Trophoblast cell (in vitro differentiated cells and primary cell): Measurements from ENCODE around the gene DRD2.
A peak's percentile ranks its signal among the peaks of the same experiment; 100 is the strongest.

ENCODE experiments used
- DNase-seq, 2 donors: peaks; one replicate each; pipeline ENCODE4 v3.0.0-alpha.2; 2016
- H2AFZ ChIP-seq: 2 replicates; pipeline ENCODE4 v1.6.1; 2013; ENCODE audit warnings: low read length, moderate library complexity, mild to moderate bottlenecking; ENCODE audit not compliant: insufficient read depth, poor library complexity
- H2AK5ac ChIP-seq: 2 replicates; pipeline ENCODE4 v1.6.1; 2013; ENCODE audit warnings: mild to moderate bottlenecking, low read length
- H2BK120ac ChIP-seq: 2 replicates; pipeline ENCODE4 v1.6.1; 2013; ENCODE audit warnings: low read length, mild to moderate bottlenecking, moderate library complexity; ENCODE audit not compliant: insufficient read depth, poor library complexity
- H2BK12ac ChIP-seq: 2 replicates; pipeline ENCODE4 v1.6.1; 2013; ENCODE audit warnings: mild to moderate bottlenecking, low read length, moderate library complexity
- H2BK5ac ChIP-seq: 2 replicates; pipeline ENCODE4 v1.6.1; 2013; ENCODE audit warnings: low read length, low read depth, moderate library complexity, mild to moderate bottlenecking; ENCODE audit not compliant: poor library complexity
- H3K14ac ChIP-seq: 2 replicates; pipeline ENCODE4 v1.6.1; 2013; ENCODE audit warnings: mild to moderate bottlenecking, low read length
- H3K18ac ChIP-seq: 2 replicates; pipeline ENCODE4 v1.6.1; 2013; ENCODE audit warnings: mild to moderate bottlenecking, low read length
- H3K23ac ChIP-seq: 2 replicates; pipeline ENCODE4 v1.6.1; 2013; ENCODE audit warnings: low read length
- H3K27ac ChIP-seq: 2 replicates; pipeline ENCODE4 v1.5.1; 2013; ENCODE audit warnings: low read depth, mild to moderate bottlenecking, inconsistent platforms, low read length, moderate library complexity
- H3K27me3 ChIP-seq: 2 replicates; pipeline ENCODE4 v1.6.1; 2013; ENCODE audit warnings: inconsistent platforms, mild to moderate bottlenecking, low read length, moderate library complexity; ENCODE audit not compliant: insufficient read depth
- H3K36me3 ChIP-seq, 2 experiments: 1 replicate in 1 of 2; 2 replicates in 1 of 2; pipeline ENCODE4 v1.6.1; 2013; ENCODE audit warnings: low read length in 2 of 2, mild to moderate bottlenecking in 2 of 2, moderate library complexity in 1 of 2; ENCODE audit not compliant: insufficient read depth in 2 of 2, control insufficient read depth in 1 of 2
- H3K4ac ChIP-seq: 2 replicates; pipeline ENCODE4 v1.6.1; 2013; ENCODE audit warnings: low read depth, mild to moderate bottlenecking, low read length, moderate library complexity
- H3K4me1 ChIP-seq, 2 experiments: 1 replicate in 1 of 2; 2 replicates in 1 of 2; pipeline ENCODE4 v1.6.1; 2013; ENCODE audit warnings: low read length in 2 of 2, mild to moderate bottlenecking in 2 of 2, moderate library complexity in 1 of 2; ENCODE audit not compliant: insufficient read depth in 2 of 2, control insufficient read depth in 1 of 2
- H3K4me2 ChIP-seq: 2 replicates; pipeline ENCODE4 v1.6.1; 2013; ENCODE audit warnings: inconsistent platforms, mild to moderate bottlenecking, low read length, moderate library complexity
- H3K4me3 ChIP-seq: 2 replicates; pipeline ENCODE4 v1.5.1; 2013; ENCODE audit warnings: mild to moderate bottlenecking, low read depth, low read length, inconsistent platforms
- H3K79me1 ChIP-seq: one replicate; pipeline ENCODE4 v1.6.1; 2013; ENCODE audit warnings: low read length
- H3K79me2 ChIP-seq: 2 replicates; pipeline ENCODE4 v1.6.1; 2013; ENCODE audit warnings: low read length, mild to moderate bottlenecking; ENCODE audit not compliant: control insufficient read depth, insufficient read depth, poor library complexity
- H3K9ac ChIP-seq: 2 replicates; pipeline ENCODE4 v1.6.1; 2013; ENCODE audit warnings: mild to moderate bottlenecking, low read length
- H3K9me3 ChIP-seq: 2 replicates; pipeline ENCODE4 v1.6.1; 2013; ENCODE audit warnings: low read depth, mild to moderate bottlenecking, control low read depth, inconsistent platforms, low read length; ENCODE audit not compliant: insufficient read depth
- H4K12ac ChIP-seq: 2 replicates; pipeline ENCODE4 v1.6.1; 2013; ENCODE audit warnings: low read depth, mild to moderate bottlenecking, low read length, moderate library complexity
- H4K8ac ChIP-seq: 2 replicates; pipeline ENCODE4 v1.6.1; 2013; ENCODE audit warnings: low read depth, mild to moderate bottlenecking, low read length, moderate library complexity
- H4K91ac ChIP-seq: one replicate; pipeline ENCODE4 v1.6.1; 2013; ENCODE audit warnings: low read depth, mild to moderate bottlenecking, low read length, moderate library complexity
- WGBS: extraction: QIAGEN DNeasy Blood & Tissue Kit; methylation state at CpG from one replicate; pipeline ENCODE4 v1.1.7; 2013; ENCODE audit warnings: missing lambda C conversion rate; ENCODE audit not compliant: insufficient read length, insufficient coverage; ENCODE audit errors: extremely low coverage; 5-methylcytosine and 5-hydroxymethylcytosine counted together

Gene DRD2

DNA sequence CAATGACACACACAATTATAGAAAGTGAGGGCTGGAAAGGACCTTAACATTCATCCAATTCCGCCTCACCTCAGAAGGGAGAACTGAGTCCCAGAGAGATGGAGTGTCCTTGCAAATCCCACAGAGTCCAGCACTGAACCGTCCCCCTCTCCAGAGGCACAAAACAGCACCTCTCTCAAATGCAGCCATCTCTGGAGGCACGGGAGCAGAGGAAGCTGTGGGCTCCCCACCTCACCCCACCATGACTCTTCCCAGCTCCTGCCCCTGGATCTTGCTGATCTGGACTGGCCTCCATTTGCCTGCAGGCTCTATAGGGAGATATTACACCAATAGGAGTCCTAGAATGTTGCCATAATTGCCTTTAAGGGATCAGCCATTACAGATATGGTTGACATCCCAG lies 1.4 kb upstream of the DRD2 start:
- WGBS, result no CpG with 5 or more reads among the region's 3 CpGs
- Histone ChIP-seq H3K14ac (no peak overlapping the region), H3K9ac (no peak overlapping the region)

DNA sequence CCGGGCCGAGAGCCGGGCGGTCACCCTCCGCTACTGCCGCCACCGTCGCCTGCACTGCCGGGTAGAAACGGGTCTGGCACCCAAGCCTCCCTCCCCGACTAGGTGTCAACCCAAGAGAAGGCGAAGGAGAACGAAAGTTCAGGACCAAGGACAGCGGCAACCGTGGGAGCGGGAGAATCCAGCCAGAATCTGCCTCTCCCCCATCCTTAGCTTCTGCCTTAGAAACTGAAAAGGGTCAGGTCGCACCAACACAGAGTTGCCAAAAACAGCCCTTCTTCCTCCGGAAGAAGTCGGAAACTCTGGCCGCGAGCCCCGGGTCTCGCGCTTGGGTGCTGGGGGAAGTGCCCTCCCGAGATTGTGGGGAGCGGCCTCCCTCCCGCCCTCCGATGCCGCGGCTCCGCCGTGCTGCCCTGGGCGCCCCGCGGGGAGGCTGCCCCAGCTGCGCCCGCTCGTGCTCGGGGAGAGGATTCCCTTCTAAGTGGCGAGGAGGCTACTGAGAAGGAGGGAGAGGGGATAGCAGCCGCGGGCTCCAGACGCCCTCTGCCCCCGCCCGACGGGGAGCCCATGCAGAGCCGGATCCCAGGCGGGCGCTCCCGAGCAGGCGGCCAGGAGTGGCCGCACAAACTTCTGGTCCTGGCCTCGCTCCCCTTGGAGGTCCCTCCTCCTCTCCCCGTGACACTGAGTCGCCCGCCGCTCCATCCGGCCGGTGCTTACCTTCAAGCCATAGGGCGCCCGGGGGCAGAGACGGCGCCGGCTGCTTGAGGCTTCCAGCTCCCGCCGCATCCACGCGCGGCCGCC lies 637 bp downstream of the DRD2 start:
- H4K91ac ChIP-seq, result no peak overlapping the region
- no peak overlapping the region for H4K8ac ChIP-seq
- H3K23ac ChIP-seq, result no peak overlapping the region
- no CpG with 5 or more reads among the region's 70 CpGs for WGBS
- no peaks in the 10 kb centered on the region for H3K36me3 ChIP-seq
- H3K79me2 ChIP-seq, result no peaks in the 10 kb centered on the region
- no peak overlapping the region for H3K4ac ChIP-seq
- H3K14ac ChIP-seq, result no peak overlapping the region
- peak overlapping the region; percentile 63 for H3K4me3 ChIP-seq
- H3K27ac ChIP-seq, result no peak overlapping the region
- H3K4me1 ChIP-seq, result peaks cover 3 to 8% of the 10 kb centered on the region in 2 experiments
- H2BK5ac ChIP-seq, result no peak overlapping the region
- H3K9me3 ChIP-seq, result peaks cover 2% of the 10 kb centered on the region
- no peak overlapping the region for H2BK120ac ChIP-seq
- DNase-seq, result peak; percentile 79 to 96
- H2AK5ac ChIP-seq, result no peak overlapping the region
- peak overlapping the region; percentile 53 for H3K4me2 ChIP-seq
- peaks cover 26% of the 10 kb centered on the region for H3K27me3 ChIP-seq
- no peak overlapping the region for H4K12ac ChIP-seq
- no peak overlapping the region for H2BK12ac ChIP-seq
- H3K9ac ChIP-seq, result no peak overlapping the region
- no peak overlapping the region for H3K18ac ChIP-seq
- no peaks in the 10 kb centered on the region for H3K79me1 ChIP-seq
- H2AFZ ChIP-seq, result peak overlapping the region; percentile 38

More for the DNA sequence above, 1.4 kb upstream of the DRD2 start:
- Histone ChIP-seq H3K9me3 (peaks cover 2% of the 10 kb centered on the region), H4K91ac (no peak overlapping the region), H3K79me1 (no peaks in the 10 kb centered on the region), H3K4me3 (no peak overlapping the region), H3K27ac (no peak overlapping the region), H3K27me3 (peaks cover 26% of the 10 kb centered on the region), H3K23ac (no peak overlapping the region), H3K4me1 (peaks cover 0 to 2% of the 10 kb centered on the region in 2 experiments), H2AFZ (no peak overlapping the region), H2BK120ac (no peak overlapping the region), H2BK12ac (no peak overlapping the region), H3K79me2 (no peaks in the 10 kb centered on the region), H2BK5ac (no peak overlapping the region), H3K18ac (no peak overlapping the region), H4K12ac (no peak overlapping the region), H2AK5ac (no peak overlapping the region), H3K36me3 (no peaks in the 10 kb centered on the region), H3K4me2 (no peak overlapping the region), H3K4ac (no peak overlapping the region), H4K8ac (no peak overlapping the region)
- no peak for DNase-seq

DNA sequence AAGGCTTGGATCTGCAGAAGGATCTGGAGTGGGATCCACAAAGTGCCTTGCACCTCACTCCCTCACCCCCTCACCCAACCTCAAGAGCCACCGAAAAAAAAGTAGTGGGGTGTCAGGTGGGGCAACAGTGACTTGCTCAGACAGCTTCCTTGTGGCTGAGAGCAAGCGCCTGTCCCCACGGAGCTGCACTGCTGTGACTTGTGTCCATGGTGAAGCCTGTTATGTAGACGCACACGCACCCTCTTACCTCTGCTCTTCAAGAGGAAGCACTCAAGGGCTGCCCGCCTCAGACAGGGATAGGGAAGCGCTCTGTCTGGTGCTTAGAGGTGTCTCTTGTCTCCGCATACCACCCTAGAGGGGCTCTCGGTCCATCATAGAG lies 1.2 kb downstream of the DRD2 start:
- Histone ChIP-seq H3K79me2 (no peaks in the 10 kb centered on the region), H4K91ac (no peak overlapping the region), H2BK12ac (no peak overlapping the region), H3K36me3 (no peaks in the 10 kb centered on the region), H3K4me2 (peak overlapping the region; percentile 13), H4K12ac (no peak overlapping the region), H2BK120ac (no peak overlapping the region), H3K4ac (no peak overlapping the region), H3K27ac (no peak overlapping the region), H2AK5ac (no peak overlapping the region), H3K4me3 (no peak overlapping the region), H3K9ac (no peak overlapping the region), H3K27me3 (peaks cover 26% of the 10 kb centered on the region), H3K4me1 (peaks cover 3 to 8% of the 10 kb centered on the region in 2 experiments), H3K14ac (no peak overlapping the region), H3K79me1 (peaks cover 3% of the 10 kb centered on the region), H2AFZ (no peak overlapping the region), H3K23ac (no peak overlapping the region), H3K9me3 (peaks cover 2% of the 10 kb centered on the region), H4K8ac (no peak overlapping the region), H3K18ac (no peak overlapping the region), H2BK5ac (no peak overlapping the region)
- DNase-seq, result no peak
- no CpG with 5 or more reads among the region's 9 CpGs for WGBS

DNA sequence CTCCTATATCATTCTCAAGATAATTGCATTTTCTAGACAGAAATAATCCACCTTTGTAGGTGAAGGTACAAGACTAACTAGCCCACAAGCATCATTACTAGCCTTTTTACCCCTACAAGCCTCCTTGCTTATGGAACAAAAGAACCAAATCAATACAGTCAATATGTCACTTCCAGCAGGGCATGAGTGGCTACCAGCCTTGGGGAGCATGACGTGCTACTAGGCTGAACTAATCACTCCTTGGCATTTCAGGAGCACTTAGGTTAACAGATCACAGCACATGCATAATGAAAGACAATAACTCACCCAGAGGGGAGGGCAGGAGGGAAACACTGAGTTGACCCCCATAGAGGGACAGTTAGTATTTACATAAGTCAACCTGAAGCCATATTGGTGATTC lies 2.7 kb downstream of the DRD2 start:
- H3K9me3 ChIP-seq, result peaks cover 2% of the 10 kb centered on the region
- H3K27ac ChIP-seq, result no peak overlapping the region
- H3K23ac ChIP-seq, result no peak overlapping the region
- DNase-seq, result no peak
- no peak overlapping the region for H3K14ac ChIP-seq
- H2AK5ac ChIP-seq, result no peak overlapping the region
- peaks cover 6 to 12% of the 10 kb centered on the region in 2 experiments for H3K4me1 ChIP-seq
- H4K91ac ChIP-seq, result no peak overlapping the region
- H3K4me3 ChIP-seq, result no peak overlapping the region
- H3K4me2 ChIP-seq, result no peak overlapping the region
- H3K27me3 ChIP-seq, result peaks cover 26% of the 10 kb centered on the region
- H3K4ac ChIP-seq, result no peak overlapping the region
- no peaks in the 10 kb centered on the region for H3K36me3 ChIP-seq
- H2AFZ ChIP-seq, result no peak overlapping the region
- H3K9ac ChIP-seq, result no peak overlapping the region
- no peak overlapping the region for H3K18ac ChIP-seq
- peaks cover 6% of the 10 kb centered on the region for H3K79me1 ChIP-seq
- no peak overlapping the region for H4K8ac ChIP-seq
- H2BK5ac ChIP-seq, result no peak overlapping the region
- no peak overlapping the region for H2BK12ac ChIP-seq
- no peak overlapping the region for H2BK120ac ChIP-seq
- no CpG with 5 or more reads among the region's 1 CpG for WGBS
- no peak overlapping the region for H4K12ac ChIP-seq
- H3K79me2 ChIP-seq, result no peaks in the 10 kb centered on the region
